Tibial nerve (tissue), 4 donors: ENCODE measurements around the gene KASH5. TPM values are rescaled to one million over a fixed set of nuclear protein-coding genes. Genes with fewer than 3 reads are reported as not detected.

Source experiments
- DNase-seq, 2 donors: peaks; one replicate each; pipeline ENCODE4 v3.0.0-alpha.2; 2019; ENCODE audit warnings: low spot score in 2 of 2
- H3K27ac ChIP-seq, 4 donors: fragments of 200-600 bp; sonication (generic) in 3 of 4; one replicate each; pipeline ENCODE4 v1.5.1; 2017 to 2019; ENCODE audit warnings: mild to moderate bottlenecking in 1 of 4
- H3K27me3 ChIP-seq, 2 donors: fragments of 200-600 bp; sonication (generic) in 1 of 2; one replicate each; pipeline versions ENCODE4 v1.5.1 to v1.6.0; 2017 to 2019
- H3K36me3 ChIP-seq, 3 donors: fragments of 200-600 bp; sonication (generic); one replicate each; pipeline ENCODE4 v1.5.1; 2018 to 2019
- H3K4me1 ChIP-seq, 4 donors: fragments of 200-600 bp; sonication (generic) in 3 of 4; one replicate each; pipeline ENCODE4 v1.5.1; 2017 to 2019
- H3K4me3 ChIP-seq, 4 donors: fragments of 200-600 bp; sonication (generic) in 3 of 4; one replicate each; pipeline ENCODE4 v1.5.1; 2017 to 2019; ENCODE audit warnings: mild to moderate bottlenecking in 1 of 4, moderate library complexity in 1 of 4
- H3K9me3 ChIP-seq, 4 donors: fragments of 200-600 bp; sonication (generic) in 3 of 4; one replicate each; pipeline ENCODE4 v1.5.1; 2017 to 2019
- EP300 ChIP-seq, 2 donors: sonication (generic); formaldehyde crosslinking; IDR thresholded peaks; one replicate each; pipeline ENCODE4 v1.6.1; 2017; ENCODE audit warnings: antibody characterized with exemption in 2 of 2, mild to moderate bottlenecking in 1 of 2
- POLR2A ChIP-seq, 2 donors: fragments of 450-650 bp; IDR thresholded peaks; one replicate each; pipeline ENCODE4 v1.6.1; 2017; ENCODE audit warnings: antibody characterized with exemption in 2 of 2, mild to moderate bottlenecking in 2 of 2, moderate library complexity in 2 of 2
- WGBS, 2 donors: methylation state at CpG; one replicate each; pipeline ENCODE4 v1.1.5; 2018; 5-methylcytosine and 5-hydroxymethylcytosine counted together
- total RNA-seq, 4 donors: library from RNA; depleted of rRNA; stranded (reverse); fragments of >200 nt; gene quantifications; one replicate each; pipeline ENCODE4 v1.1.0, GENCODE V29; 2016
- TF ChIP-seq, protein P1 (sequence below), 5 experiments: fragments of 200-600 bp in 3 of 5; fragments of 450-650 bp in 2 of 5; sonication (generic) in 3 of 5; IDR thresholded peaks; one replicate each; pipeline ENCODE4 v1.5.1; 2016 to 2019; ENCODE audit warnings: antibody characterized with exemption in 5 of 5, mild to moderate bottlenecking in 3 of 5, moderate library complexity in 2 of 5

KASH5 gene
- total RNA-seq, 4 donors from 2014 or later: not detected

DNA sequence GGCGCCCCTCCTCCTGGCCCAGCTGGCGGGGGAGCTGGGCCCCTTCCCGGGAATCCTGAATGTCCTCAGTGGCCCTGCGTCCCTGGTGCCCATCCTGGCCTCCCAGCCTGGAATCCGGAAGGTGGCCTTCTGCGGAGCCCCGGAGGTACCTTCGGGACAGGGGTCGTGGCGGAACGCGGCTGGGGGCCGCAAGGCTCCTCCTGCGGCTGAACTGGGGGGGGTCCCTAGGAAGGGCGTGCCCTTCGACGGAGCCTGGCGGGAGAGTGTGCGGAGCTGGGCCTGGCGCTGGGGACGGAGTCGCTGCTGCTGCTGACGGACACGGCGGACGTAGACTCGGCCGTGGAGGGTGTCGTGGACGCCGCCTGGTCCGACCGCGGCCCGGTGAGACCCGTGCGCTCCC lies 73.6 kb downstream of the KASH5 start:
- Histone ChIP-seq H3K36me3 (peaks cover 0 to 63% (median 9%) of the 10 kb centered on the region in 3 donors), H3K9me3 (no peaks in the 10 kb centered on the region), H3K27ac (no peak overlapping the region), H3K4me1 (peaks cover 0 to 20% (median 5%) of the 10 kb centered on the region in 4 donors), H3K27me3 (no peaks in the 10 kb centered on the region), H3K4me3 (no peak overlapping the region)
- no peak for TF ChIP-seq POLR2A (IDR thresholded peaks at IDR 0.05)
- no peak for TF ChIP-seq EP300 (IDR thresholded peaks at IDR 0.05)
- TF ChIP-seq, protein P1, sequence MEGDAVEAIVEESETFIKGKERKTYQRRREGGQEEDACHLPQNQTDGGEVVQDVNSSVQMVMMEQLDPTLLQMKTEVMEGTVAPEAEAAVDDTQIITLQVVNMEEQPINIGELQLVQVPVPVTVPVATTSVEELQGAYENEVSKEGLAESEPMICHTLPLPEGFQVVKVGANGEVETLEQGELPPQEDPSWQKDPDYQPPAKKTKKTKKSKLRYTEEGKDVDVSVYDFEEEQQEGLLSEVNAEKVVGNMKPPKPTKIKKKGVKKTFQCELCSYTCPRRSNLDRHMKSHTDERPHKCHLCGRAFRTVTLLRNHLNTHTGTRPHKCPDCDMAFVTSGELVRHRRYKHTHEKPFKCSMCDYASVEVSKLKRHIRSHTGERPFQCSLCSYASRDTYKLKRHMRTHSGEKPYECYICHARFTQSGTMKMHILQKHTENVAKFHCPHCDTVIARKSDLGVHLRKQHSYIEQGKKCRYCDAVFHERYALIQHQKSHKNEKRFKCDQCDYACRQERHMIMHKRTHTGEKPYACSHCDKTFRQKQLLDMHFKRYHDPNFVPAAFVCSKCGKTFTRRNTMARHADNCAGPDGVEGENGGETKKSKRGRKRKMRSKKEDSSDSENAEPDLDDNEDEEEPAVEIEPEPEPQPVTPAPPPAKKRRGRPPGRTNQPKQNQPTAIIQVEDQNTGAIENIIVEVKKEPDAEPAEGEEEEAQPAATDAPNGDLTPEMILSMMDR (IDR thresholded peaks at IDR 0.05): no peak
- WGBS, 2 donors: 98% methylated on average over 16 to 28 of the region's 37 CpGs
- DNase-seq: no peak

DNA sequence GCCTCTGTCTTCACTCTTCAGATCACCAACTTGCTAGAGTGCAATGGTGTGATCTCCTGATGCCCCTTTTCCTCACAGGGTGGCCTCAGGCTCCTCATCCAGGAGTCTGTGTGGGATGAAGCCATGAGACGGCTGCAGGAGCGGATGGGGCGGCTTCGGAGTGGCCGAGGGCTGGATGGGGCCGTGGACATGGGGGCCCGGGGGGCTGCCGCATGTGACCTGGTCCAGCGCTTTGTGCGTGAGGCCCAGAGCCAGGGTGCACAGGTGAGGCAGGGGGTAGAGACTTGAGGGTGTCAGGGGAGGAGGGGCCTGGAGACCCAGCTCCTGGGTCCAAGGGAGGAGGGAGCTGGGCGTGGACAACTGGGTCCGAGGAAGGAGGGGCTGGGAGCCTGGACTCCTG lies 74.4 kb downstream of the KASH5 start:
- Histone ChIP-seq H3K4me1 (peaks cover 0 to 13% (median 5%) of the 10 kb centered on the region in 4 donors), H3K27me3 (no peaks in the 10 kb centered on the region), H3K9me3 (no peaks in the 10 kb centered on the region), H3K36me3 (peaks cover 0 to 70% (median 9%) of the 10 kb centered on the region in 3 donors), H3K4me3 (no peak overlapping the region), H3K27ac (no peak overlapping the region)
- WGBS, 2 donors: 86% methylated on average over 12 of the region's 12 CpGs
- DNase-seq: no peak
- TF ChIP-seq EP300 (IDR thresholded peaks at IDR 0.05) (no peak), POLR2A (IDR thresholded peaks at IDR 0.05) (no peak)
- TF ChIP-seq, protein P1 (IDR thresholded peaks at IDR 0.05): no peak

DNA sequence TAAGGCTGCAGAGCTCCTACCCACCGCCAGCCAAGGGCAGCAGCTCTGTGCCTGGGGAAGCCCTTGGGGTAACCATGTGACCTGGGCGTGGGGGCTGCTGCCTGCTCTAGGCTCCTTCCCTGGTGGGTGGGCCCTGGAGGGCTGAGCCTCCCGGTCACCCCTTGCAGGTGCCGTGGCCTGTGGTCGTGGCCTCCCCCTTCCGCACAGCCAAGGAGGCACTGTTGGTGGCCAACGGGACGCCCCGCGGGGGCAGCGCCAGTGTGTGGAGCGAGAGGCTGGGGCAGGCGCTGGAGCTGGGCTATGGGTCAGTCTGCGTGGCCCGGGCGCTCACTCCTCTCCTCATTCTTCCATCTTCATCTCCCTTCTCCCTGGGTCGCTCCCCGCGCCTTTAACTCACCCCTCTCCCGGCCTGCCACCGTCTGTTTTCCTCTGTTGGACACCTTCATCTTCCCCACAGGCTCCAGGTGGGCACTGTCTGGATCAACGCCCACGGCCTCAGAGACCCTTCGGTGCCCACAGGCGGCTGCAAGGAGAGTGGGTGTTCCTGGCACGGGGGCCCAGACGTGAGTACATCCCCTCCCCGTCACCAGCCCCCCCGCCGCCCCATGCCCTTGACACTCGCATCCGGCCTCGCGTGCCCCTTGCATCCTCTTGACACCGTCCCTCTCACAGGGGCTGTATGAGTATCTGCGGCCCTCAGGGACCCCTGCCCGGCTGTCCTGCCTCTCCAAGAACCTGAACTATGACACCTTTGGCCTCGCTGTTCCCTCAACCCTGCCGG lies 76.1 kb downstream of the KASH5 start:
- Histone ChIP-seq H3K4me1 (peaks cover 0 to 11% (median 4%) of the 10 kb centered on the region in 4 donors), H3K36me3 (peaks cover 0 to 81% (median 9%) of the 10 kb centered on the region in 3 donors), H3K27ac (no peak overlapping the region), H3K4me3 (no peak overlapping the region), H3K9me3 (no peaks in the 10 kb centered on the region), H3K27me3 (no peaks in the 10 kb centered on the region)
- DNase-seq: no peak
- no peak for TF ChIP-seq POLR2A (IDR thresholded peaks at IDR 0.05)
- no peak for TF ChIP-seq EP300 (IDR thresholded peaks at IDR 0.05)
- TF ChIP-seq, protein P1 (IDR thresholded peaks at IDR 0.05): no peak
- WGBS, 2 donors: 89 to 90% methylated on average over 34 to 39 of the region's 39 CpGs

DNA sequence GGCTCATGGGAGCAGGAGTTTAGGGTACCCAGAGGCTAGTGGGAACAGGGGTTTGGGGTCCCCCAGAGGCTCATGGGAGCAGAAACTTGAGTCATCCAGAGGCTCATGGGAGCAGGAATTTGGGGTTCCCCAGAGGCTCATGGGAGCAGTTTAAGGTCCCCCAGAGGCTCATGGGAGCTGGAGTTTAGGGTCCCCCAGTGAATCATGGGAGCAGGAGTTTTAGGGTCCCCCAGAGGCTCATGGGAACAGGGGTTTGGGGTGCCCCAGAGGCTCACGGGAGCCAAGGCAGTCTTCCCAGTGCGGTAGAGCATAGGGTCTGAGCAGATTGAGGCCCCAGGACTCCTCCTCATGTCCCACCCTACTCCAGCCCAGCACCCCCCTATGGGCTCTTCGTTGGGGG lies 77.3 kb downstream of the KASH5 start:
- H3K4me3 ChIP-seq: no peak overlapping the region
- WGBS, 2 donors: 96 to 100% methylated on average over 1 to 3 of the region's 3 CpGs
- TF ChIP-seq EP300 (IDR thresholded peaks at IDR 0.05): no peak
- TF ChIP-seq, protein P1 (IDR thresholded peaks at IDR 0.05): no peak
- no peak for TF ChIP-seq POLR2A (IDR thresholded peaks at IDR 0.05)
- no peaks in the 10 kb centered on the region for H3K27me3 ChIP-seq
- H3K27ac ChIP-seq: no peak overlapping the region
- H3K36me3 ChIP-seq: peaks cover 0 to 75% (median 4%) of the 10 kb centered on the region in 3 donors
- H3K9me3 ChIP-seq: no peaks in the 10 kb centered on the region
- peaks cover 0 to 19% (median 7%) of the 10 kb centered on the region in 4 donors for H3K4me1 ChIP-seq
- no peak for DNase-seq

Other genes starting within 250 kb of the KASH5 start
- gene HRC, start 232.9 kb upstream of the KASH5 start, total RNA-seq: 1 to 10 TPM in 3 of 4 donors, under 1 TPM in 1; 0.60 to 4.3 (median 2.6) TPM
- 10 to 100 TPM; 12.6 to 22.4 (median 16.7) TPM for gene TRPM4, start 230.5 kb upstream of the KASH5 start, total RNA-seq
- gene SLC6A16, start 63.1 kb upstream of the KASH5 start, total RNA-seq: 1 to 10 TPM; 2.6 to 4.6 (median 3.4) TPM
- 10 to 100 TPM in 3 of 4 donors, 1 to 10 TPM in 1; 9.8 to 18.6 (median 15.8) TPM for gene CD37, start 52.8 kb upstream of the KASH5 start, total RNA-seq
- 10 to 100 TPM; 17.8 to 39.0 (median 21.4) TPM for gene TEAD2, start 25.8 kb upstream of the KASH5 start, total RNA-seq
- not detected for gene DKKL1, start 24.4 kb upstream of the KASH5 start, total RNA-seq
- gene PTH2, start 35.2 kb downstream of the KASH5 start, total RNA-seq: not detected
- gene GFY, start 37.1 kb downstream of the KASH5 start, total RNA-seq: not detected
- 1 to 10 TPM; 2.4 to 7.1 (median 6.2) TPM for gene SLC17A7, start 53.3 kb downstream of the KASH5 start, total RNA-seq
- 100 to 1,000 TPM in 3 of 4 donors, 10 to 100 TPM in 1; 85.0 to 128 (median 110) TPM for gene PIH1D1, start 63.6 kb downstream of the KASH5 start, total RNA-seq
- gene ALDH16A1, start 65.0 kb downstream of the KASH5 start, total RNA-seq: 10 to 100 TPM; 33.9 to 70.5 (median 63.5) TPM
- gene FLT3LG, start 86.0 kb downstream of the KASH5 start, total RNA-seq: 10 to 100 TPM in 2 of 4 donors, 1 to 10 TPM in 2; 3.6 to 13.8 (median 8.4) TPM
- gene RPL13A, start 99.4 kb downstream of the KASH5 start, total RNA-seq: 1,000 to 10,000 TPM; 3,111 to 3,948 (median 3,333) TPM
- 1,000 to 10,000 TPM; 3,554 to 5,283 (median 4,154) TPM for gene RPS11, start 108.2 kb downstream of the KASH5 start, total RNA-seq
- 100 to 1,000 TPM; 231 to 410 (median 298) TPM for gene FCGRT, start 124.4 kb downstream of the KASH5 start, total RNA-seq
- gene RCN3, start 139.8 kb downstream of the KASH5 start, total RNA-seq: 100 to 1,000 TPM in 1 of 4 donors, 10 to 100 TPM in 3; 37.9 to 162 (median 49.9) TPM
- 10 to 100 TPM; 43.0 to 83.1 (median 71.9) TPM for gene NOSIP, start 192.3 kb downstream of the KASH5 start, total RNA-seq
- gene PRRG2, start 193.1 kb downstream of the KASH5 start, total RNA-seq: under 1 TPM in 3 of 4 donors, not detected in 1; 0.42 to 0.78 (median 0.44) TPM
- 10 to 100 TPM; 11.6 to 32.7 (median 18.1) TPM for gene PRR12, start 202.9 kb downstream of the KASH5 start, total RNA-seq